Gastrocnemius medialis (tissue), 4 donors: ENCODE results near the gene MMP10. TPM values are rescaled to one million over a fixed set of nuclear protein-coding genes. Genes with fewer than 3 reads are reported as not detected.
A peak's percentile ranks its signal among the peaks of the same experiment; 100 is the strongest.
"Not testable (repeated sequence)": the region's sequence is repeated elsewhere in the genome, so short reads cannot be mapped to it uniquely, and the experiment has no call there.

Experiments
- ATAC-seq, 2 donors: fragments of 150-250 bp; one replicate each; pipeline ENCODE4 v1.9.1; 2016
- DNase-seq, 2 donors: peaks; one replicate each; pipeline ENCODE4 v3.0.0-alpha.2; 2019
- H3K27ac ChIP-seq, 4 donors: fragments of 200-600 bp; sonication (generic); 1 replicate in 1 of 4; 2 replicates in 3 of 4; pipeline ENCODE4 v1.5.1; 2016 to 2018; ENCODE audit warnings: mild to moderate bottlenecking in 2 of 4, moderate library complexity in 1 of 4
- H3K27me3 ChIP-seq, 3 donors: fragments of 200-600 bp; sonication (generic) in 2 of 3; 1 replicate in 1 of 3; 2 replicates in 2 of 3; pipeline versions ENCODE4 v1.5.1 to v1.6.0; 2016 to 2019; ENCODE audit warnings: mild to moderate bottlenecking in 1 of 3, moderate library complexity in 1 of 3
- H3K36me3 ChIP-seq, 2 donors: fragments of 200-600 bp; sonication (generic) in 1 of 2; one replicate each; pipeline ENCODE4 v1.5.1; 2017 to 2018
- H3K4me1 ChIP-seq, 2 donors: fragments of 200-600 bp; sonication (generic) in 1 of 2; one replicate each; pipeline ENCODE4 v1.5.1; 2016 to 2017; ENCODE audit warnings: mild to moderate bottlenecking in 2 of 2
- H3K4me3 ChIP-seq, 4 donors: fragments of 200-600 bp; sonication (generic) in 3 of 4; 1 replicate in 1 of 4; 2 replicates in 3 of 4; pipeline ENCODE4 v1.5.1; 2016 to 2019; ENCODE audit warnings: mild to moderate bottlenecking in 2 of 4
- H3K9me3 ChIP-seq, 3 donors: fragments of 200-600 bp; sonication (generic) in 2 of 3; 1 replicate in 1 of 3; 2 replicates in 2 of 3; pipeline ENCODE4 v1.5.1; 2016 to 2019
- POLR2A ChIP-seq, 2 donors: fragments of 450-650 bp; IDR thresholded peaks; one replicate each; pipeline ENCODE4 v1.6.1; 2017; ENCODE audit warnings: antibody characterized with exemption in 2 of 2, mild to moderate bottlenecking in 2 of 2, moderate library complexity in 2 of 2
- in situ Hi-C, 4 donors: fragments of 200-750 bp; cut with MboI; loops; one replicate each; pipeline versions ENCODE4 v1.15.0 to v1.8.0; 2017; ENCODE audit warnings: low sequenced_read_pairs in 4 of 4
- intact Hi-C: fragments of 100-400 bp; cut with DNase I; formaldehyde crosslinking; loops from one replicate; pipeline ENCODE4 v1.15.1; 2023; ENCODE audit warnings: low total_unique reads
- total RNA-seq, 4 donors: library from RNA; depleted of rRNA; stranded (reverse); fragments of >200 nt; gene quantifications; one replicate each; pipeline versions ENCODE4 v1.1.0 to v1.2.3, GENCODE V29; 2016
- TF ChIP-seq, protein P1 (sequence below), 5 experiments: fragments of 450-650 bp in 3 of 5; fragments of 200-600 bp in 2 of 5; sonication (generic) in 2 of 5; IDR thresholded peaks in 4 of 5; conservative IDR thresholded peaks in 1 of 5; 1 replicate in 4 of 5; 2 replicates in 1 of 5; pipeline ENCODE4 v1.5.1; 2016 to 2019; ENCODE audit warnings: antibody characterized with exemption in 5 of 5, mild to moderate bottlenecking in 3 of 5, moderate library complexity in 3 of 5

Gene MMP10
- total RNA-seq, 4 donors from 2014 or later: not detected

DNA sequence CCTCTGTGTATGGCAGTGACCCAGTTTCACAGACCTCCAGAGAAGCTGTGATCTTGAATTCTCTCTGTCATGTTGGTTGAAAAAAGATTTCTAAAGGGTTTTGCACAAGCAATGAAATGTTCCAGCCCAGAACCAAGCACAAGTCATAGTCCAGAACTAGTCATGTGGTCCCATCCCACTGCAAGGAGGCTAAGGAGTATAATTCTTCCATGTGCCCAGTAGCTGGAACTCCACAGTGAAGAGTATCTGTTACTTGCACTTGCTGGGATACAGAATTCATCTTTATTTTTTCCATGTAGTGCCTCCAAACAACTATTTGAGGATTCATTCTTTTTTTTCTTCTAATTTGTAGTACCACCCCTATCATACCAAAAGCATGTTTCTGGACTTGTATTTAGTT lies 45.8 kb downstream of the MMP10 start:
- TF ChIP-seq, protein P1, sequence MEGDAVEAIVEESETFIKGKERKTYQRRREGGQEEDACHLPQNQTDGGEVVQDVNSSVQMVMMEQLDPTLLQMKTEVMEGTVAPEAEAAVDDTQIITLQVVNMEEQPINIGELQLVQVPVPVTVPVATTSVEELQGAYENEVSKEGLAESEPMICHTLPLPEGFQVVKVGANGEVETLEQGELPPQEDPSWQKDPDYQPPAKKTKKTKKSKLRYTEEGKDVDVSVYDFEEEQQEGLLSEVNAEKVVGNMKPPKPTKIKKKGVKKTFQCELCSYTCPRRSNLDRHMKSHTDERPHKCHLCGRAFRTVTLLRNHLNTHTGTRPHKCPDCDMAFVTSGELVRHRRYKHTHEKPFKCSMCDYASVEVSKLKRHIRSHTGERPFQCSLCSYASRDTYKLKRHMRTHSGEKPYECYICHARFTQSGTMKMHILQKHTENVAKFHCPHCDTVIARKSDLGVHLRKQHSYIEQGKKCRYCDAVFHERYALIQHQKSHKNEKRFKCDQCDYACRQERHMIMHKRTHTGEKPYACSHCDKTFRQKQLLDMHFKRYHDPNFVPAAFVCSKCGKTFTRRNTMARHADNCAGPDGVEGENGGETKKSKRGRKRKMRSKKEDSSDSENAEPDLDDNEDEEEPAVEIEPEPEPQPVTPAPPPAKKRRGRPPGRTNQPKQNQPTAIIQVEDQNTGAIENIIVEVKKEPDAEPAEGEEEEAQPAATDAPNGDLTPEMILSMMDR (IDR thresholded peaks at IDR 0.05 in 4 of 5, conservative IDR thresholded peaks at IDR 0.05 in 1 of 5): no peak
- no peak for TF ChIP-seq POLR2A (IDR thresholded peaks at IDR 0.05)
- H3K4me1 ChIP-seq: no peaks in the 10 kb centered on the region
- H3K27me3 ChIP-seq: no peaks in the 10 kb centered on the region
- no peaks in the 10 kb centered on the region for H3K36me3 ChIP-seq
- ATAC-seq (no peak), DNase-seq (no peak)
- in situ Hi-C loops: loop anchor here in 1 of 4 donors (25.0 kb wide), 1 partner anchor 203 kb away; no protein-coding TSS in a partner anchor
- H3K9me3 ChIP-seq: no peaks in the 10 kb centered on the region
- H3K4me3 ChIP-seq: no peak overlapping the region
- no peak overlapping the region for H3K27ac ChIP-seq
- intact Hi-C loops: no loop called here

DNA sequence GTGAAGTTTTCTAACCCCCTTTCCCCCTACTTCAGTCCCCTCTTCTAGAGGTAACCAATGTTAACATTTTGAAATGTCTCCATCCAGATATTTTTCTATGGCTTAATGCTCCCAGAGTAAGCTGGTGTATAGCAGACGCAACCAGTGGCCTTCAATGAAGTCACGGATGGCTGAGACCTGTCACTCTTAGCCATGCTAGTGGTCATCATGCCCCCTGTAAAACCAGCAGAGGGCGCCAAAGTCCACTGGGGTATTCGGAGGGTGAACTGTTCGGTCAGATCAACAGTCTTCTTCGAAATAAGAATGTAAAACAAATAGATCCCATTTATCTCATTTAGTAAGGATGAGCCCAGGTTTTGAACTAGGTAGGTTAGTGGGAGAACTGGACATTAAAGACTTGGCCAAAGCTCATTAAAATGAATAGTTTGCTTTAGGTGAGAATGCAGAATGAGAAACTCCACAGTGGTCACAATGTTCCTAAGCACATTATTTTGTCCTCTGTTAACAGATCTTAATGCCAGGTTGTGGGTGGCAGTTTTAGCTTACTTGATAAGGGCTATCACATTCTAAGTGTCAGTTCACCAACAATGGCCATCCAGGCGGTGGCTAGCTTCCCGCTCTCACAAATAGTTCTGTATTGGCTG lies 47.1 kb downstream of the MMP10 start:
- no peak for ATAC-seq
- H3K9me3 ChIP-seq: no peaks in the 10 kb centered on the region
- no peaks in the 10 kb centered on the region for H3K4me1 ChIP-seq
- H3K27me3 ChIP-seq: no peaks in the 10 kb centered on the region
- no peak overlapping the region for H3K4me3 ChIP-seq
- H3K36me3 ChIP-seq: no peaks in the 10 kb centered on the region
- H3K27ac ChIP-seq: no peak overlapping the region
- TF ChIP-seq POLR2A (IDR thresholded peaks at IDR 0.05): no peak
- TF ChIP-seq, protein P1 (IDR thresholded peaks at IDR 0.05 in 4 of 5, conservative IDR thresholded peaks at IDR 0.05 in 1 of 5): peak in 1 of 5 experiments; percentile 44
- no peak for DNase-seq
- in situ Hi-C loops: loop anchor here in 1 of 4 donors (25.0 kb wide), 1 partner anchor 204 kb away; no protein-coding TSS in a partner anchor
- intact Hi-C loops: no loop called here

DNA sequence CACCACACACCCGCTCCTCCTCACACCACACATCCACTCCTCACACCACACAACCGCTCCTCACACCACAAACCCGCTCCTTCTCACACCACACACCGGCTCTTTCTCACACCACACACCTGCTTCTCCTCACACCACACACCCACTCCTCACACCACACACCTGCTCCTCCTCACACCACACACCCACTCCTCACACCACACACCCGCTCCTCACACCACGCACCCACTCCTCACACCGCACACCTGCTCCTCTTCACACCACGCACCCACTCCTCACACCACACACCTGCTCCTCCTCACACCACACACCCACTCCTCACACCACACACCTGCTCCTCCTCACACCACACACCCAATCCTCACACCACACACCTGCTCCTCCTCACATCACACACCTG lies 49.5 kb downstream of the MMP10 start:
- H3K27me3 ChIP-seq, H3K4me1 ChIP-seq, H3K27ac ChIP-seq, intact Hi-C loops, H3K9me3 ChIP-seq, H3K4me3 ChIP-seq, H3K36me3 ChIP-seq, DNase-seq, ATAC-seq: not testable (repeated sequence)
- in situ Hi-C loops: loop anchor here in 1 of 4 donors (25.0 kb wide), 1 partner anchor 206 kb away; no protein-coding TSS in a partner anchor

DNA sequence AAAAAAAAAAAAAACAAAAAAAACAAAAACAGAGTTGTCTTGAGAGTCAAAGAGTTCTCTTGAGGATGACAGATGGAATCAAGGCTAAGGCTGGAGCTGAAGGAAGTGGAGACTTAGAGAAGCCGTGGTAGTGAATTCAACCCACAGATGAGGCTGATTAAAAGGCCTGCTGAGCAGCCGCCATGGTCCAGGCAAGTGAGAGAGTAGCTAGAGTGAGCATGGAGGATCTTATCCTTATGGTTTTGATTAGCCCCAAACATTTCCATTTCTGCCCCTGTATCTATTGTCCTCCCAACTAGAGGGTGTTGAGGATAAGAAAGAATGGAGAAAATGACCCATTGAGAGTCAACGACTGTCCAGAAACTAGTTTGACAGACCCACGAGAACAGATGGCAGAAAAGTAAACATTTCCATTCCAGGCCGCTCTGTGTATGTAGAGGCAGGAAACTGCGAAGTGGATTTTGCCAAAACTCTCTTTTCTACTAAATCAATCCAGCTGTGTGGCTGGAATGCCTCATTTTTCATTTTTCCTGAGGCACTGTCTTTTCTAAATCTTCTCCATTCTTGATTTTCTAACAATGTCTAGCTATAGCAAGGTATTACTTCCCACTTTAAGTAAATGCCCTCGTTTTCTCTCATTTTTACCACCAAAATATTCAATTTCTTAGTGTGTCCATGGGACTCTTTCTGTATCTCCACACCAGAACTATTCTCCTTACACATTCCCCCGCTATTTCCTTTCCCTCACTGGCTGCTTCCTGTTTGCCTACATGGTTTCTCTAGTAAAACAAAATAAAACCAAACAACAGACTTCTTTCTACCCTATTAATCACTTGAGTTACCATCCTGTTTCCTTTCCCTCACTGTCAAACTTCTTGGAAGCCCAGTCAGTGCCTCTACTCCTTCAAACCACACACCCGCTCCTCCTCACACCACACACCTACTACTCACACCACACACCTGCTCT lies 50.3 kb downstream of the MMP10 start:
- in situ Hi-C loops (loop anchor here in 1 of 4 donors (25.0 kb wide), 1 partner anchor 207 kb away; no protein-coding TSS in a partner anchor), intact Hi-C loops (no loop called here)
- H3K4me1 ChIP-seq: no peaks in the 10 kb centered on the region
- H3K4me3 ChIP-seq: no peak overlapping the region
- H3K9me3 ChIP-seq: no peaks in the 10 kb centered on the region
- no peaks in the 10 kb centered on the region for H3K27me3 ChIP-seq
- no peak for DNase-seq
- no peak overlapping the region for H3K27ac ChIP-seq
- H3K36me3 ChIP-seq: no peaks in the 10 kb centered on the region
- no peak for ATAC-seq
- no peak for TF ChIP-seq POLR2A (IDR thresholded peaks at IDR 0.05)
- TF ChIP-seq, protein P1 (IDR thresholded peaks at IDR 0.05 in 4 of 5, conservative IDR thresholded peaks at IDR 0.05 in 1 of 5): no peak

DNA sequence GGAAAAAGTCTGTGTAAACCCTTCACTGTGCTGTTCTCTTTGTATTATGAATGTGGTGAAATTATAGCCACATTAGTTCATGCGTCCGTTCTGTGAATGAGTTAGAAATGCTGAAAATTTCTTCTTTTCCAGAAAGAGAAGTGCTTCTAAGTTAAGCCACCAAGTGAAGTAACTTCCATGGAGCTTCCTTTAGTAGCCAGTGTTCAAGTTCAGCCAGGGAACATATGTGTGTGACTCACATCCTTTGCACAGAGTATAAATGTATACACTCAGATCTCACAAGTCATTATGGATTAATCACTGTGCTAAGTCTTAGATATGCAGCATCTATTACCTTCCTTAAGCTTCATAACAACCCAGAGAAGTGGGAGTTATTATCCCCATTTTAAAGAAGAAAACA lies 52.5 kb downstream of the MMP10 start:
- Histone ChIP-seq H3K4me1 (no peaks in the 10 kb centered on the region), H3K27ac (no peak overlapping the region), H3K4me3 (no peak overlapping the region), H3K36me3 (no peaks in the 10 kb centered on the region), H3K27me3 (no peaks in the 10 kb centered on the region), H3K9me3 (no peaks in the 10 kb centered on the region)
- DNase-seq: no peak
- in situ Hi-C loops (loop anchor here in 1 of 4 donors (25.0 kb wide), 1 partner anchor 209 kb away; no protein-coding TSS in a partner anchor), intact Hi-C loops (no loop called here)
- ATAC-seq: no peak
- TF ChIP-seq, protein P1 (IDR thresholded peaks at IDR 0.05 in 4 of 5, conservative IDR thresholded peaks at IDR 0.05 in 1 of 5): no peak
- TF ChIP-seq POLR2A (IDR thresholded peaks at IDR 0.05): no peak
